GM12801 (cell line): ENCODE data around the gene B3GLCT.

Experiments
- CTCF ChIP-seq: IDR thresholded peaks from one replicate; pipeline ENCODE4 v1.5.1; 2011; ENCODE audit warnings: control low read depth; ENCODE audit not compliant: insufficient read length; ENCODE audit errors: extremely low read depth

Gene B3GLCT

GRCh38 chr13:31162151-31163008 lies 37.4 kb upstream of the B3GLCT start:
- TF ChIP-seq CTCF = no peak

DNA sequence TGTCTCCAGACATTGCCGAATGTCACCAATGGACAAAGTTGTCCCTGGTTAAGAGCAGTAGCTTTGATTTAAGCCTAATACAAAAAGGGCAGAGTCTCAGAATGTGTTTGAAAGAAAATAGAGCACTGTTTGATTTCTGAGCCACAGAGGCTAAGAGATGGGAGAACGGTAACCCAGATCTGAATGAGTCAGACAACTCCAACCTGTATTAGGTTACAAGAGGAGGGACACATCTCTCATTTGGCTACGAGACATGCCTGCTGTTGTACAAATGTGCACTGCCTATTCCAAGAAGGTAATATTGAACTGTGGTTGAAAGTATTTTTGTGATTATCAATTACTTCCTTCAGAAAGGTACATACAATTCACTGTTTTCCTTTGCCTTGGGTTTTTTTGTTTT lies 33.2 kb upstream of the B3GLCT start:
- no peak for TF ChIP-seq CTCF

DNA sequence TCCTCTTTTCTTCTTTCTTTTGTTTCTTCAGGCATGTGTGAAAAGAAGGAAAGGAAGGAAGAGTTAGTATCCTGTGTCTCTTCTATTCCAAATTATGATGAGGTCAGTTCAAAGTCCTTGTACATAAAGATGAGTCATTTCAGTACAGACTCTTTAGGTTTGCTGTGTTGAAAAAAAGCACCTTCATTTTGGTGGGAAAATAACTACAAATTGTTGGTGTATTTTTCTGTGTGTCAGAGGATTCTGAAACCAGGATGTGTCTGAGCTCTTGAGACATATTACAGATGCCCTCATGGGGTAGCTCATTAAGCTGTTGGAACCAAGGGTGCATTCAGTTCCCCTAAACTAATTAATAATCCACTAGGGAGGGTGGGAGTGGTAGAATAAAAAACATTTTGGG lies 32.3 kb upstream of the B3GLCT start:
- TF ChIP-seq CTCF = no peak

GRCh38 chr13:31168166-31168565 lies 31.6 kb upstream of the B3GLCT start:
- TF ChIP-seq CTCF = no peak

DNA sequence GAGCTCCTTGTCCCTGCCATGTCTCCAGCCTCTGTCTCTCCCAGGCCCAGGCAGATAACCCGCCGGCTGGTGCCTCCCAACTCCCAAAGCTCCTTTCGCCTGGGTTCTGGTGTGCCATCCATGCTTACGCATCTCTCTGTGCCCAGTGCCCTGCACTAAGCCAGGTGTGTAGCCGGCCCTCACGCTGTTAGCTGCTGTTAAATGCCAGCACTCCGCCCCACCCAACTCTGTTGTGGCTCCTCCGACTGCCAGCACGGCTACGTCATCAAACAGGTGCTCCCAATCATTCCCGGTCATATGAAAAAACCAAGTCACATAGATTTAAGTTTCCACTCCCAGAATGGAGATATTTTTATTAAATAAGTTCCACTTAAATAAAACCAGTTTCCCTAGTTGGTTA lies 31.0 kb upstream of the B3GLCT start:
- TF ChIP-seq CTCF = no peak

DNA sequence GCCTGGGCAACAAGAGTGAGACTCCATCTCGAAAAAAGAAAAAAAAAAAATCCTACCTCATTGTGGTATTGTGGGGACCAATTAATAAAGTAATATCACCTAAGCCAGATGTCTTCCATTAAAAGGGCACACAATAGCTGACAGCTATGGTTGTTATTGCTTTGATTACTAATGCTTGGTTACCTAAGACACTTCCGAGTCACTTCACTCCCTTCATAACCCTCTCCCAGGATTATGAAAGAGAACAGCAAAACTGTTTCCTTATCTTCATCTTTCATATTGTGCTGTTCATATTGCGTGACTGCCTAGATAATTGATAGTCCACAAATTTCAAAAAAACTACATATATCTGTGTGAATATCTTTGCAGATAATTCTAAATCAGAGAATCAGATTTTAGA lies 27.8 kb upstream of the B3GLCT start:
- TF ChIP-seq CTCF = no peak

DNA sequence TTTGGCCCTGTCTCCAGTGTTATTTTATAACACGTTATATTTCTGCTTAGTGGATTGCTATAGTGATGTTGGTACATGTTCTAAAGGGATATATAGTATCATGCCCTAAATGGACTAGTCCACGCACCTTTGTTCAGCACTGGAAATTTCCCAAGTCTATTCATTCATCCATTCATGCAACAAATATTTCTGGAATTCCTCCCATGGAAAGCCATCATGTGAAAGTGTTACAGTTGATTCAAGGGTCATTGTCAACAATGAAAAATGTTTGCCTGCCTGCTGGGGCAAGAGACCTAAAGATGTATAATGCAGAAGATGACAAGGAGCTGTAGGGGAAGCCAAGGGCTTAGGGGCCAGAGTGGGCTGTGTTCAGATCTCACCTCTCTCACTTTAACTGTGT lies 27.2 kb upstream of the B3GLCT start:
- TF ChIP-seq CTCF = no peak
